Dermis microvascular lymphatic vessel endothelial cell (primary cell): ENCODE measurements around the gene RALGPS1. TPM values are rescaled to one million over a fixed set of nuclear protein-coding genes. Genes with fewer than 3 reads are reported as not detected.

Experiments used
- DNase-seq, 2 donors: peaks; one replicate each; pipeline versions ENCODE4 v3.0.0 to v3.0.0-alpha.2; 2010; ENCODE audit warnings: low read depth in 2 of 2
- total RNA-seq: library from RNA; depleted of rRNA; stranded (reverse); fragments of >200 nt; gene quantifications from 2 replicates; pipeline ENCODE4 v1.2.1, GENCODE V29; 2014

The RALGPS1 gene
- total RNA-seq, 1 donor from 2014 or later: 3.9 TPM

- DNase-seq: no peak
Measured at GRCh38 chr9:127051881-127052595, 137.5 kb downstream of the RALGPS1 start.

GRCh38 chr9:127053057-127053821, 138.7 kb downstream of the RALGPS1 start:
- DNase-seq: peak; percentile 56 to 63

- DNase-seq: no peak
Measured at GRCh38 chr9:127053960-127054359, 139.4 kb downstream of the RALGPS1 start.

GRCh38 chr9:127055745-127056402, 141.3 kb downstream of the RALGPS1 start:
- no peak for DNase-seq

- no peak for DNase-seq
Measured at GRCh38 chr9:127056446-127056845, 141.9 kb downstream of the RALGPS1 start.

- no peak for DNase-seq
Measured at GRCh38 chr9:127058011-127058644, 143.5 kb downstream of the RALGPS1 start.

- no peak for DNase-seq
Measured at GRCh38 chr9:127058645-127059021, 144.1 kb downstream of the RALGPS1 start.

- no peak for DNase-seq
Measured at GRCh38 chr9:127059030-127059429, 144.4 kb downstream of the RALGPS1 start.

- DNase-seq: no peak
Measured at GRCh38 chr9:127059765-127060361, 145.3 kb downstream of the RALGPS1 start.

GRCh38 chr9:127061411-127061810, 146.8 kb downstream of the RALGPS1 start:
- no peak for DNase-seq

GRCh38 chr9:127064335-127064734, 149.8 kb downstream of the RALGPS1 start:
- DNase-seq: no peak

- peak; percentile 27 to 91 for DNase-seq
Measured at GRCh38 chr9:127065592-127065991, 151.0 kb downstream of the RALGPS1 start.

- no peak for DNase-seq
Measured at GRCh38 chr9:127066060-127066850, 151.7 kb downstream of the RALGPS1 start.

- DNase-seq: no peak
Measured at GRCh38 chr9:127066851-127067136, 152.2 kb downstream of the RALGPS1 start.

GRCh38 chr9:127067603-127068220, 153.1 kb downstream of the RALGPS1 start:
- DNase-seq: no peak

GRCh38 chr9:127074561-127075548, 160.3 kb downstream of the RALGPS1 start:
- peak; percentile 61 to 71 for DNase-seq

GRCh38 chr9:127075624-127076372, 161.2 kb downstream of the RALGPS1 start:
- no peak for DNase-seq

- DNase-seq: peak in 1 of 2 donors; percentile 11
Measured at GRCh38 chr9:127076860-127077643, 162.5 kb downstream of the RALGPS1 start.
